ENCODE data around the gene SOCS6. TPM values are rescaled to one million over a fixed set of nuclear protein-coding genes. Genes with fewer than 3 reads are reported as not detected.
"Not testable (repeated sequence)": the region's sequence is repeated elsewhere in the genome, so short reads cannot be mapped to it uniquely, and the experiment has no call there.

Gene SOCS6
- total RNA-seq, 1 donor from 2014 or later, result 5.5 TPM

DNA sequence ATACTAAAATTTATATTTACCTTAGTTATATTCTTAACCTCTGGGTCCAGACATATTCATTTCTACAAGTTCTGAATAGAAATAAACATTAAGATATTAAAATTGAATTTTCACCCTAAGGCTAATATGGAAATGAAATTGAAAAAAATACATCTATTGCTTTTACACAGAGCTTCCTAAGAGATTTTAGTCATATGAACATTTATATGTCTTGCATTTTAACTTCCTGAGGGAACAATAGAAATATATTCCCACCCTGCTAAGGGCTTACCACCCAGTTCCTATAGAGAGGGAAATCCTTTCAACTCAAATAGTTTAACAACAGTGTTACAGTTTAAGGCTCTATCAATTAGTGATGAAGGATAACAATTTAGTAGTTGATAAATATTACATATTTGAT is 60.5 kb downstream of the SOCS6 start:
- H3K27me3 ChIP-seq, result no peaks in the 10 kb centered on the region
- H3K27ac ChIP-seq, result no peak overlapping the region
- no peaks in the 10 kb centered on the region for H3K4me1 ChIP-seq
- DNase-seq (ENCODE audit: low spot score in 2 of 2), result no peak
- no peak overlapping the region for H3K4me3 ChIP-seq
- H3K36me3 ChIP-seq, result peaks cover 0 to 10% of the 10 kb centered on the region in 2 donors
- intact Hi-C loops (cut with DNase I), result no loop called here
- TF ChIP-seq CTCF (IDR thresholded peaks at IDR 0.05), result no peak
- peaks cover 0 to 8% of the 10 kb centered on the region in 2 donors for H3K9me3 ChIP-seq

DNA sequence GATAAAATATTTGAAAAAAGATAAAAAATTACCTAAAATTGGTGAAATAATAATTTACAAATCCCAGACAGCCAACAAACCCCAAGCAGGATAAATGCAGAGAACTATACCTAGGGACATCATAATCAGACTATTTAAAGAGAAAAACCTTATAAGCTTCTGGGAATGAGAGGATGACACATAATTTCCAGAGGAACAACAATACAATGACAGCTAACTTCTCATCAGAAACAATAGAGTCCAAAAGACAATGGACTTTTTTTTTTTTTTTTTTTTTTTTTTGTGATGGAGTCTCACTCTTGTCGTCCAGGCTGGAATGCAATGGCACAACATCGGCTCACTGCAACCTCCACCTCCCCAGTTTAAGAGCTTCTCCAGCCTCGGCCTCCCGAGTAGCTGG is 65.2 kb downstream of the SOCS6 start:
- DNase-seq (ENCODE audit: low spot score in 2 of 2), result no peak
- Histone ChIP-seq H3K9me3 (peaks cover 0 to 11% of the 10 kb centered on the region in 2 donors), H3K4me3 (no peak overlapping the region), H3K27ac (no peak overlapping the region), H3K4me1 (no peaks in the 10 kb centered on the region), H3K27me3 (no peaks in the 10 kb centered on the region), H3K36me3 (peaks cover 0 to 4% of the 10 kb centered on the region in 2 donors)
- intact Hi-C loops (cut with DNase I), result no loop called here
- TF ChIP-seq CTCF (IDR thresholded peaks at IDR 0.05), result no peak

GRCh38 chr18:70354771-70355170 is 65.9 kb downstream of the SOCS6 start:
- peaks cover 0 to 11% of the 10 kb centered on the region in 2 donors for H3K9me3 ChIP-seq
- H3K36me3 ChIP-seq, result peaks cover 0 to 4% of the 10 kb centered on the region in 2 donors
- intact Hi-C loops (cut with DNase I), result no loop called here
- H3K27ac ChIP-seq, result no peak overlapping the region
- TF ChIP-seq CTCF (IDR thresholded peaks at IDR 0.05), result no peak
- H3K4me1 ChIP-seq, result no peaks in the 10 kb centered on the region
- H3K27me3 ChIP-seq, result no peaks in the 10 kb centered on the region
- no peak overlapping the region for H3K4me3 ChIP-seq
- DNase-seq (ENCODE audit: low spot score in 2 of 2), result no peak

DNA sequence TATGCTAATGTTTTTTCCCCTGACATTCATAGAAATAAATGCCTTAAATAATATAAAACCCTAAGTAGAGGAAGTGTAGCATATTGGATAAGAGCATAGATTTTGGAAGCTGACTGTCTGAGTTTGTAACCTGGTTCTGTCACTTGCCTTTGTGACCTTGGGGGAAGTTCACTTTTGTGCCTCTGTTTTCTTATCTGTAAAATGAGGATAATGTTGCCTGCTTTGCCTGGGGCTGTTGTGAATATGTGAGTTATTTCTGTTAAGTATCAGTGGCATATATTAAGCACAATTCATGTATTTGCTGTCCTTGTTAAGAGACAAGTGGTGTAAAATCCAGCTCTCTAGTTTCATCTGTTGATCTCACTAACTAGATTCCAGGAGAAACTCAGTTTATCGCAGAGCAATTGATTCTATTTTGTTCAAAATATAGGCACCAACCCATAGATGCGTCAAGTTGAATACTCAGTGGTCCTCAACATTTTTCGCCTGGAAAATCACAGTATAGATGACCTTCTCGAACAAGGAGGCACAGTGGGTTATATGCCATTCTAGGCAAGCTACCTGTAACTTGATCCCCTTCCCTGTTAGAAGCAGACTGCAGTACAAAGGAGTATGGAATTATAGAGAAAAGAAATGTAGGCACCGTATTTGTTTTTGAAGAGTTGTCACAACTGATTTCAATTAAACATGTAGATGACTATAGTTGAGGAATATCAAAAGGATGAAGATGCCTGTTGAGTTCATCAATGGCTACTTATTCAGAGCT is 67.0 kb downstream of the SOCS6 start:
- no peak for TF ChIP-seq CTCF (IDR thresholded peaks at IDR 0.05)
- no peak for DNase-seq (ENCODE audit: low spot score in 2 of 2)
- H3K9me3 ChIP-seq, result peaks cover 0 to 11% of the 10 kb centered on the region in 2 donors
- H3K27ac ChIP-seq, result no peak overlapping the region
- H3K4me1 ChIP-seq, result no peaks in the 10 kb centered on the region
- no peaks in the 10 kb centered on the region for H3K27me3 ChIP-seq
- intact Hi-C loops (cut with DNase I), result no loop called here
- H3K4me3 ChIP-seq, result no peak overlapping the region
- peaks cover 0 to 4% of the 10 kb centered on the region in 2 donors for H3K36me3 ChIP-seq

- H3K4me3 ChIP-seq; DNase-seq (ENCODE audit: low spot score in 2 of 2); H3K27me3 ChIP-seq; intact Hi-C loops (cut with DNase I); H3K36me3 ChIP-seq; H3K4me1 ChIP-seq; H3K27ac ChIP-seq: not testable (repeated sequence)
- H3K9me3 ChIP-seq, result peaks cover 0 to 11% of the 10 kb centered on the region in 2 donors
Measured at GRCh38 chr18:70358105-70358406, 69.2 kb downstream of the SOCS6 start.

DNA sequence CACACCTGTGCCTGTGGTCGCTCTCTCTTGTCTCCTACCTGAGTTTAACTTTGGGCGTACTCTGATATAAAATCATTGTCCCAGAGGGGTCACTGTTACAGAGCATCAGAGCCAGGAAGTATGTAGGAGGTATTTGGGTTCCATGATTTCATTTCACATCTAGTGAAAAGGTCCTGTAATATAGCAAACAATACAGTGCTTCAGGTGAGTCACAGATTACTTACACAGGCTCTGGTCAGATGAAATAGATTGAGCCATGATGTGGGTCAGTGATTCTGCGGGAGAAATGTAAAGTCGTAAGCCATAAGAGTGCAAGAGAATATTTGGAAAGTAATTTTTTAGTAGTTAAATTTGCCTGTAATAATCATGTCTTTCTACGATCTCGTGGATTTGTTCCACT is 70.2 kb downstream of the SOCS6 start:
- DNase-seq (ENCODE audit: low spot score in 2 of 2), result no peak
- no peaks in the 10 kb centered on the region for H3K27me3 ChIP-seq
- TF ChIP-seq CTCF (IDR thresholded peaks at IDR 0.05), result no peak
- intact Hi-C loops (cut with DNase I), result no loop called here
- H3K36me3 ChIP-seq, result no peaks in the 10 kb centered on the region
- H3K27ac ChIP-seq, result no peak overlapping the region
- H3K4me3 ChIP-seq, result no peak overlapping the region
- H3K4me1 ChIP-seq, result no peaks in the 10 kb centered on the region
- peaks cover 0 to 6% of the 10 kb centered on the region in 2 donors for H3K9me3 ChIP-seq
